ENCODE results near the gene PLEKHG4B.
A peak's percentile ranks its signal among the peaks of the same experiment; 100 is the strongest.

Gene PLEKHG4B

GRCh38 chr5:137741-138140 is 45.8 kb downstream of the PLEKHG4B start:
- DNase-seq (ENCODE audit: low spot score) = peak; percentile 2

- DNase-seq (ENCODE audit: low spot score) = no peak
These were observed 47.0 kb downstream of the PLEKHG4B start for GRCh38 chr5:138936-139335.

GRCh38 chr5:139579-140442 is 47.8 kb downstream of the PLEKHG4B start:
- DNase-seq (ENCODE audit: low spot score) = no peak

GRCh38 chr5:140443-140829 is 48.5 kb downstream of the PLEKHG4B start:
- DNase-seq (ENCODE audit: low spot score) = no peak

GRCh38 chr5:141211-141610 is 49.2 kb downstream of the PLEKHG4B start:
- DNase-seq (ENCODE audit: low spot score) = peak; percentile 4

- peak; percentile 6 for DNase-seq (ENCODE audit: low spot score)
These were observed 49.8 kb downstream of the PLEKHG4B start for GRCh38 chr5:141761-142160.

- DNase-seq (ENCODE audit: low spot score) = peak; percentile 3
These were observed 50.4 kb downstream of the PLEKHG4B start for GRCh38 chr5:142246-142810.

GRCh38 chr5:143041-143440 is 51.1 kb downstream of the PLEKHG4B start:
- no peak for DNase-seq (ENCODE audit: low spot score)

- peak; percentile 5 for DNase-seq (ENCODE audit: low spot score)
These were observed 53.0 kb downstream of the PLEKHG4B start for GRCh38 chr5:144941-145340.

- DNase-seq (ENCODE audit: low spot score) = peak; percentile 3
These were observed 53.8 kb downstream of the PLEKHG4B start for GRCh38 chr5:145585-146323.

GRCh38 chr5:147751-148150 is 55.8 kb downstream of the PLEKHG4B start:
- no peak for DNase-seq (ENCODE audit: low spot score)

- no peak for DNase-seq (ENCODE audit: low spot score)
These were observed 57.9 kb downstream of the PLEKHG4B start for GRCh38 chr5:149745-150485.

- no peak for DNase-seq (ENCODE audit: low spot score)
These were observed 58.8 kb downstream of the PLEKHG4B start for GRCh38 chr5:150746-151145.

- no peak for DNase-seq (ENCODE audit: low spot score)
These were observed 60.1 kb downstream of the PLEKHG4B start for GRCh38 chr5:152077-152476.

GRCh38 chr5:153256-153655 is 61.3 kb downstream of the PLEKHG4B start:
- DNase-seq (ENCODE audit: low spot score) = no peak

- no peak for DNase-seq (ENCODE audit: low spot score)
These were observed 62.3 kb downstream of the PLEKHG4B start for GRCh38 chr5:154236-154635.

- DNase-seq (ENCODE audit: low spot score) = no peak
These were observed 62.9 kb downstream of the PLEKHG4B start for GRCh38 chr5:154826-155225.

GRCh38 chr5:155651-156410 is 63.9 kb downstream of the PLEKHG4B start:
- DNase-seq (ENCODE audit: low spot score) = no peak

GRCh38 chr5:156411-157072 is 64.6 kb downstream of the PLEKHG4B start:
- DNase-seq (ENCODE audit: low spot score) = no peak

GRCh38 chr5:157126-157715 is 65.3 kb downstream of the PLEKHG4B start:
- DNase-seq (ENCODE audit: low spot score) = no peak

- DNase-seq (ENCODE audit: low spot score) = no peak
These were observed 65.8 kb downstream of the PLEKHG4B start for GRCh38 chr5:157801-158200.

Measured in AG20443 (cell line).